Mucosa of rectum (tissue), 2 donors: Measurements from ENCODE around the gene STON2.

Experiments
- H3K27ac ChIP-seq, 2 donors: one replicate each; pipeline ENCODE4 v1.7.0; 2013; ENCODE audit warnings: inconsistent platforms in 2 of 2, low read depth in 2 of 2, low read length in 2 of 2
- H3K27me3 ChIP-seq, 2 donors: one replicate each; pipeline ENCODE4 v1.7.0; 2013; ENCODE audit warnings: low read length in 2 of 2; ENCODE audit not compliant: control insufficient read depth in 2 of 2, insufficient read depth in 2 of 2
- H3K36me3 ChIP-seq, 2 donors: one replicate each; pipeline ENCODE4 v1.7.0; 2013; ENCODE audit warnings: low read length in 2 of 2; ENCODE audit not compliant: control insufficient read depth in 2 of 2, insufficient read depth in 2 of 2
- H3K4me1 ChIP-seq, 2 donors: one replicate each; pipeline ENCODE4 v1.7.0; 2013; ENCODE audit warnings: low read length in 2 of 2, mild to moderate bottlenecking in 1 of 2; ENCODE audit not compliant: control insufficient read depth in 2 of 2, insufficient read depth in 2 of 2
- H3K4me3 ChIP-seq, 2 donors: one replicate each; pipeline ENCODE4 v1.7.0; 2013; ENCODE audit warnings: low read length in 2 of 2
- H3K9ac ChIP-seq, 2 donors: one replicate each; pipeline ENCODE4 v1.7.0; 2013; ENCODE audit warnings: low read length in 2 of 2, low read depth in 1 of 2, mild to moderate bottlenecking in 1 of 2
- H3K9me3 ChIP-seq, 2 donors: one replicate each; pipeline ENCODE4 v1.7.0; 2013; ENCODE audit warnings: low read length in 2 of 2; ENCODE audit not compliant: control insufficient read depth in 2 of 2
- donor health status: healthy.
- donor health status: Normal muscosa, but diverticular disease.

STON2 gene

DNA sequence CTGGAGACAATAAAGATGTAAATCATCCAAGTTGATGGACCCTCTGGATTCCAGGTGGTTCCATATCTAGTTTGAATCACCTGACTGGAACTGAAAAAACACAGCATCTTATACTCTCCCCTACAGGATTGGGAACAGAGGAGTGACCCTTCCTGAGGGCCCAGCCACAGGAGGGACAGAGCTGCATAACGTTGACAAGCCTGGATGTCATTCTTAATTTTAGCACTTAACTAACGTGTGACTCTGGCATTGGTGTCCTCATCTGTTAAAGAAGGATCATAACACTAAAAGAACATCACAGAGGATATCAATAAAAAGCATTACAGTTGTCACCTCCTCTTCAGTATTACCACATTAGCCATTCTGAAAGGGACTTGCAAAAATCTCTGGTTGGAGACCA is 47.7 kb downstream of the STON2 start:
- Histone ChIP-seq H3K27ac (no peak overlapping the region), H3K9me3 (no peaks in the 10 kb centered on the region), H3K4me3 (no peak overlapping the region), H3K36me3 (no peaks in the 10 kb centered on the region), H3K4me1 (no peaks in the 10 kb centered on the region), H3K9ac (no peak overlapping the region), H3K27me3 (no peaks in the 10 kb centered on the region)

DNA sequence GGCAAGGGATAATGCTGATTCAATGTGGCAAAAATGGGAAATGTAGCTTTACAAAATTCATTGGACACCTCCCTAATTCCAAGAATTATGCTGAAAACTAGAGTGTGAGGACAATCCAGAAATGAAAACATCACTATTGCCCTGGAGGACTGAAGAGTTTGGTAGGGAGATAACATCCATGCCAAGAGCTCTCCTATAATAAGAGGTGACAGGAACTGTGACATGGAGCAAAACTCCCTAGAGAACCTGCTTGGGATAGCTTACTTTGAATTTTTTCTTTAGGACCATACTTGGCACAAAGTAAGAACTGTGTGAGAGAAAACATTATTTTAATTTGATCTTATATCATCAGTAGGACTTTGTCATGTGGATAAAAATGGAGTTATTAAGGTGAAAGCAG is 48.9 kb downstream of the STON2 start:
- Histone ChIP-seq H3K9me3 (no peaks in the 10 kb centered on the region), H3K4me1 (no peaks in the 10 kb centered on the region), H3K9ac (no peak overlapping the region), H3K36me3 (no peaks in the 10 kb centered on the region), H3K4me3 (no peak overlapping the region), H3K27me3 (no peaks in the 10 kb centered on the region), H3K27ac (no peak overlapping the region)

DNA sequence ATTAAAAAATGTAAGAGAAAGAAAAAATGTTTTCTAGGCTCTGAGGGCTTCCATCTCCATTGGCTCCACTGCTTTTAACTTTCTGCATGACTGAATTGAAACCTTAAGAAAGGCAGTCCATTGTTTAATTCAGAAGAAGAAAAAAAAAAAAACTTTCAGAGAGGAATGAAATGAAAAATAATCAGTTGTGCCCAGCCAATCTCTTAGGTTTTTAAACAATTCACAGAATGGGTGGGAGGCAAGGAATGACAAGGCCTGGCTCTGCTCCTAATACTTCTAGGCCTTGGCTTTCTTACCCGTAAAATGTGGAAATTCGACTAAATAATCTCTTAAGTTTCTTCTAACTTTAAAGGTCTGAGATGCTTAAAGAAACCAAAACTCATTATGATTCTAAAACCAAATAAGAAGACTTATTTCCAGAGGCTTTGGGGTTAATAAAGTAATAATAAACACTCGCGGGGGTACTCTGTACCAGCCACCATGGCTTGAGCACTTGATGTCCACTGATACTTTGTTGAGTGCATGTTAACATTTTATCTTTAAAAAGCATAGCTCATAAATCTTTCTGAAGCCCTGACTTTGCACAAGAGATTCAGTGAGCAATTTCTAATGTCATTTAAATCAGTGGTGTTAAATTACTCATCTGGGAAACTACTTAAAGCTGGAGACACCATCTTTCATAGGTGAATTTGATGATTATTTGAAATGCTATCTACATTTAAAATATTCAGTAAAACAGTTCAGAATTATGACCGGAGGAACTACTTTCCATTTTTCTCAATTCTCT is 49.6 kb downstream of the STON2 start:
- H3K27ac ChIP-seq: no peak overlapping the region
- no peaks in the 10 kb centered on the region for H3K4me1 ChIP-seq
- no peak overlapping the region for H3K9ac ChIP-seq
- no peaks in the 10 kb centered on the region for H3K27me3 ChIP-seq
- H3K4me3 ChIP-seq: no peak overlapping the region
- H3K9me3 ChIP-seq: no peaks in the 10 kb centered on the region
- H3K36me3 ChIP-seq: no peaks in the 10 kb centered on the region

DNA sequence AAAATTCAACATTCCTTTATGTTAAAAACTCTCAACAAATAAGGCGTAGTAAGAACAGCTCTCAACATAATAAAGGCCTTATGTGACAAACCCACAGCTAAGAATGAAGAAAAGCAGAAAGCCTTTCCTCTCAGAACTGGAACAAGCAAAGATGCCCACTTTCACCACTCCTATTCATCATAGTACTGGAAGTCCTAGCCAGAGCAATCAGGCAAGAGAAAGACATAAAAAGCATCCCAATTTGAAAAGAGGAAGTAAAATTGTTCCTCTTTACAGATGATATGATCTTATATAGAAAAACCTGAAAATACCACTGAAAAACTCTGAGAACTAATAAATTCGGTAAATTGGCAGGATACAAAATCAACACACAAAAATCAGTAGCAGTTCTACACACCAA is 52.1 kb downstream of the STON2 start:
- H3K9ac ChIP-seq: no peak overlapping the region
- no peaks in the 10 kb centered on the region for H3K4me1 ChIP-seq
- H3K9me3 ChIP-seq: no peaks in the 10 kb centered on the region
- H3K4me3 ChIP-seq: no peak overlapping the region
- no peaks in the 10 kb centered on the region for H3K27me3 ChIP-seq
- no peaks in the 10 kb centered on the region for H3K36me3 ChIP-seq
- H3K27ac ChIP-seq: no peak overlapping the region

DNA sequence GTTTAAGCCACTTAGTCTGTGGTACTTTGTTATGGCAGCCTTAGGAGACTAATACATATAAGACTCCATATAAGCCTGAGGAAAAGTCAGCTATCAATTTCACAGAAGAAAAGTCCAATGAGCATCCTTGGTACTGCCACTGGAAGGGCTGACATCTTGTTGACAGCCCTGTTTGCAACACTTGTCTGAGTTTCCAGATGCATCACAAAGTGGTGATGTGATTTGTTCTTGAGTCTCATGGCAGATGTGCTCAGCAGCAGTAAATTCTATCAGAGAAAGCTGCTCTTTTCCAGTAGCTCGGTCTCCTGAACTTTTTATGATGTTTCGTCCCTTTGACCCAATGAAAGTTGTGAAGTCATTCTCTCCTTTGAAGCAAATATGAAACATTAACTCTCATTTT is 54.3 kb downstream of the STON2 start:
- Histone ChIP-seq H3K9me3 (no peaks in the 10 kb centered on the region), H3K36me3 (no peaks in the 10 kb centered on the region), H3K27ac (no peak overlapping the region), H3K4me3 (no peak overlapping the region), H3K9ac (no peak overlapping the region), H3K27me3 (no peaks in the 10 kb centered on the region), H3K4me1 (no peaks in the 10 kb centered on the region)

DNA sequence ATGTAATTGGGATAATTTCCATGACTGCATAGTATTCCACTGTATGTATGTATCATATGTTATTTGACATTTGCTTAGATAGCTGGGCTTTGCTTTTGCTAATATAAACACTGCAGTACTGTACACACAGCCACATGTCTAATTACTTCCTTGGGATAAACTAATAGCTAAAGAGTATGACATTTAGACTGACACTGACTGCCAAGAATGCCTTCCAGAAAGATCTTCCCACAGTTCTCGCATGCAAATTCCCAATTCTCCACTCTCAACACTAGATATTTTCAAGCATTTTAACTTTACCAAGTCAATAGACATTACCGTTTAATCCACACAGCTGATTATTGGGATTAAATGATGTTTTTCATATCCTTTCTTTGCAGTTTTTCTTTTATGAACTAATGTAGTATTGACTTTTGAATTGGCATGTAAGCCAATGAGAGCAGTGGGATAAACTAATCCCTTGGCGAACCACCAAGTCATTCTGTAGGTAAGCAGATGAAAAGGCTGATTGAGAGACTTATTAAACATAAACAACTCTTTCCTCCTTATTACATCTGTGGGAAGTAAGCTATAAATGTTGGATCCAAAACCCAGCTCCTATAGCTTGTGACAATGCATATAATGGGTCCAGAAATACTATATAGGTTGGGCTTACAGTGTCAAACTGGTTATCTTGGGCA is 55.5 kb downstream of the STON2 start:
- no peaks in the 10 kb centered on the region for H3K9me3 ChIP-seq
- no peak overlapping the region for H3K9ac ChIP-seq
- no peak overlapping the region for H3K4me3 ChIP-seq
- no peaks in the 10 kb centered on the region for H3K27me3 ChIP-seq
- H3K4me1 ChIP-seq: no peaks in the 10 kb centered on the region
- no peaks in the 10 kb centered on the region for H3K36me3 ChIP-seq
- H3K27ac ChIP-seq: no peak overlapping the region

DNA sequence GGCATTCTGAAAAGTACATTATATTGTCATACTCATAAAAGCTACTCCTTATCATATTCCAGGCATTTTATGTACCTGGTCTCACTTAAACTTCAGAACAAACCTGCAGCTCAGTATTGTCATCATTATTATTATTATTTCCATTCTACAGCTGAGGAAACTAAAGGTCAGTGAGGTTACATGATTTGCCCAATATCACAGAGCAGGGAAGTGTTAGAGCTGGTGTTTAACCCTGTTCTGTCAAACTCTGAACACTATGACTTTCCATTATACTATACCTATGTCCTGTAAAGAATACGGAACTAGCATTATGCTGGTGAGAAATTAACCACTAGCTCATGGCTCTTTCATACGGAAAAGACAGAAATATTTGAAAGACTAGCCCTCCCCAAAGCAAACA is 56.4 kb downstream of the STON2 start:
- H3K4me1 ChIP-seq: no peaks in the 10 kb centered on the region
- H3K36me3 ChIP-seq: no peaks in the 10 kb centered on the region
- H3K9ac ChIP-seq: no peak overlapping the region
- H3K4me3 ChIP-seq: no peak overlapping the region
- H3K27ac ChIP-seq: no peak overlapping the region
- H3K9me3 ChIP-seq: no peaks in the 10 kb centered on the region
- no peaks in the 10 kb centered on the region for H3K27me3 ChIP-seq

DNA sequence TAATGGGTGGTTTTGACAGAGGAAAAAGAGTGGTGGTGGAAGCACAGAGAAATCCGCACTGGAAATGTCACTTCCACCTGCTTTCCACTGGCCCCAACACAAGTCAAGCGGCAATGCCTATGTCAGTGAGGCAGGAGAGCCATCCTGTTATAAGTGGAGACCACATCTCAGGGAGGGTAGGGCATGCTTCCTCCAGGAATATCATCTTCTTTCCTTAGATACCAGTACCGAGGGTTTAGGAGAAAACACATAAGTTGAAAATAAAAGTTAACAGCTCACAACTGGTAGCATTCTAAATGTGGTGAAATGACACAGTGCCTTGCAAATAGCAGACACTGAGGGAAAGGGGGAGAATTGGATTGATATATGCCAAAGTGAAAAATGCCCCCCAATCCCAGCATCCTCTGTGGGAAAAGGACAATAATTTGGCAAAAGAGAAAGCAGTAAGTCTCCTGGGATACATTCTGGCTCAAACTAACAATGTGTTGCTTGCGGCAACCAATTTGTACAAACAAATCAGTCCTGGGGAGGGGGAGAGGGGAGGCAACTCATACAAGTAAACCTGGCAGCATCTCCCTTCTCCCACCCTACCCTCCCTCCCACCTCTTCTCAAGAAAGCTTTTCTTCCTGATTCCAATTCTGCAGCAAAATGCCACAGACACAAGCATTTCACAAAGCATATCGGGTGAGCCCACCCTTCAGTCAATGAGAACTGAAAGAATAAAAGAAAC is 57.1 kb downstream of the STON2 start:
- Histone ChIP-seq H3K4me1 (no peaks in the 10 kb centered on the region), H3K9me3 (no peaks in the 10 kb centered on the region), H3K4me3 (no peak overlapping the region), H3K9ac (no peak overlapping the region), H3K36me3 (no peaks in the 10 kb centered on the region), H3K27ac (no peak overlapping the region), H3K27me3 (no peaks in the 10 kb centered on the region)

DNA sequence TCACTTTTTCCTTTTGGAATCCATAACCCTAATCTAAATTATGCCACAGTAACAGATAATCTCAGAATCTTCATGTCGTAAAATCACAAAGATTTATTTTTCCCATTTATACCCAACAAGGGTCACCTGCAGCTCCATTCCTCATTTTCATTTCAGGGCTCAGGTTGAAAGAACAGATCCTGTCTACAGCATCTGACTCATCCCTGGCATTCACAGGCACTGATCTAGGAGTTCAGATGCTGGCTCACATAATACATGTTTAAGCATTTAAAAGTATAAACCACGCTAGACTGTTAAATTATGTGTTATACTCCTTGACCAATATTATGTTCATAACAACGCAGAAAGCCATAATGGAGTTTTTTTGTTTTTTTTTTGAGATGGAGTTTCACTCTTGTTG is 58.3 kb downstream of the STON2 start:
- no peaks in the 10 kb centered on the region for H3K4me1 ChIP-seq
- no peak overlapping the region for H3K4me3 ChIP-seq
- H3K36me3 ChIP-seq: no peaks in the 10 kb centered on the region
- H3K9ac ChIP-seq: no peak overlapping the region
- no peak overlapping the region for H3K27ac ChIP-seq
- no peaks in the 10 kb centered on the region for H3K9me3 ChIP-seq
- H3K27me3 ChIP-seq: no peaks in the 10 kb centered on the region

DNA sequence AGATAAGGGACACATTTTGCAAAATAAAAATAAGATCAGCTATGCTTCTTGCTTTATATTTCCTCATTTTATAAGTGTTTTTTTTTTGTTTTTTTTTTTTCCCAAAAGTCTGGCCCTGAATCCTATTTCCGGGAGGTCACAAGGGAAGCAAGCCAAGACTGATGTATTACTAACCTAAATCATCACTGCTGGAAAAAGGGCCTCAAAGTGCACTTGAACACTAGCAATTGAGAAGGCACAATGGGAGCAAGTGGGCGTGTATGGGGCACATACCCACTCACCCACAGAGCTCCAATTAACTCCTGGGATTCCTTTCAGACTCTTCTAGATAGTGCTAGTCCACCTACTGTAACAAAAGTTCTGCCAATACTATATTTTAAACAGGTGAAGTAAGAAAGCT is 58.8 kb downstream of the STON2 start:
- H3K9ac ChIP-seq: no peak overlapping the region
- no peak overlapping the region for H3K4me3 ChIP-seq
- H3K27ac ChIP-seq: no peak overlapping the region
- no peaks in the 10 kb centered on the region for H3K36me3 ChIP-seq
- no peaks in the 10 kb centered on the region for H3K4me1 ChIP-seq
- no peaks in the 10 kb centered on the region for H3K9me3 ChIP-seq
- no peaks in the 10 kb centered on the region for H3K27me3 ChIP-seq
